Dermis blood vessel endothelial cell (primary cell): ENCODE results near the gene SYT6. TPM values are rescaled to one million over a fixed set of nuclear protein-coding genes. Genes with fewer than 3 reads are reported as not detected.
A peak's percentile ranks its signal among the peaks of the same experiment; 100 is the strongest.

Experiments
- DNase-seq: peaks from one replicate; pipeline ENCODE4 v3.0.0; 2010
- total RNA-seq: library from RNA; depleted of rRNA; stranded (reverse); fragments of >200 nt; gene quantifications from 2 replicates; pipeline ENCODE4 v1.2.3, GENCODE V29; 2014

The SYT6 gene
- total RNA-seq, 1 donor from 2014 or later: not detected

DNA sequence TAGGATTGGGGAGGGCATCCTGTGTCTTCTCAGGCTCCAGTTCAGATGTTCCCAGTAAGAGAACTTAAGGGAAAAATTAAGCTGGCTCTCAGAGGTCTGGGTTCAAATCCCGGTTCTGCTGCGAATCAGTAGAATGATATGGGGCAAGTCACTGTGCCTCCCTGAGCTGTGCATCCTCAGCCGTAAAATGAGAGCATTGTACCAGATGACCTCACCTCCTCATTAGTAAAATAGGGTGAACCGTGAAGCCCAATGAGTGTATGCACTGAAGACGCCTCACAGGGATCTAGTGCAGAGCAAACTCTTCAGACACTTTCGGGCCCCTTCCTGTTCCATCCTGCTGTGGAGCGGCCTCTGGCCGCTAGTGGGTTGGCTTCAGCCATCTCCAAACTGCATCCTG lies 36.0 kb downstream of the SYT6 start:
- DNase-seq: no peak

DNA sequence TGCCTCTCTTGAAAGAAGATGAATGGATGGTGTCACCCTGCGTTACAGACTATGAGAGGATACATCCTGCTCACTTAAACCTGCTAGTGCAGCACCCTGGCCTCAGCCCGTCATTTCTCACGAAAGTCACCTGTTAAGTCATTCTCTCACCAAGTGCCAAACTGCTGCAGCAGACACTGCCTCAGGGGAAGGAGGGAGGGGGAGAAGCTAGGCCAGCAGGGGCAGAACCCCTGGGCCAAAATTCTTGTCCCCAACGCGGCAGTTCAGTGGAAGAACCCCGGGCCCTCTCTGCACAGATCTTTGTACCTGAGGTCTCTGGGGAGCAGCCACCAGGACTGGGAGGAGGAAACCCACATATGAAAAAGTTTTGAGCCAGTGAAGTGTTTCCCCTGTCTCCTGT lies 37.6 kb downstream of the SYT6 start:
- no peak for DNase-seq

DNA sequence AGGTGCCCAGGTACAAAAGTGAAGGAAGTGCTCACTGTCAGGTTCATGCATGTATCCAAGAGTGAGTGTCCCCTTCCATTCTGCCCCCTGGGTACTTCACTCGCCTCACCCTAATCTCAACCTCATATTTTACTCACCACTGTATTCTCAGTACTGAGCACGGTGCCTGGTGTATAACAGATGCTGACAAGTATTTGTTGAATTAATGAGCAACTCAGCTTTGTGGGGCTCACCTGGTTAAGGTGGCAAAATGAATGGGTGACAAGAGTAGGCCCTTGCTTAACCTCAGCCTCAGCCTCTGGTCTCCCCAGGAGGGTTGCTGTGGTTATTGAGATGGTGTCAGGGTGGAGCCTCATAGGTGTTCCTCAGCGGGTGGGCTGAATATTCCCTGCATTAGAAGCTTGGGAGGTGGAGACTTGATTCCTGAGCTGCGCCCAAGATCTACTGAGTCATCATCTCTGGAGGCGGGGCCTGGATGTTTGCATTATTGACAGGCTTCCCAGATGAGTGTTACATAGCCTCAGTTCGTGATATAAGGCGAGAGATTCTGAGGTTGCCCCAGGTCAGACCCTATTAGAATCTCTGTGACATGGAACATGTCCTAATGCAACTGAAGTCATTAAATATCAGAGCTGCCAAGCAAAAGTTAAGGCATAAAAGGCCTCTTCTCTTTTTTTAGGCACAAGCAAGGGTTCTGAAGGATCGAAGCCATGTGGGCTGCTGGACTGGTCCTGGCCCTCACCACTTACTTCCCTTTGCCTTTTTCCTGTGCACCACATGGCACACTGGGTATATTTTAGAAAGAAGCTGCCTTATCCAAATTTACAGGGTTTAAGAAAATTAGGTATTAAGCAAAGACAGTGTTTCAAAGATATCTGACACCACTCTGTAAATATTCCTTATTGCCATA lies 39.2 kb downstream of the SYT6 start:
- peak; percentile 3 for DNase-seq

DNA sequence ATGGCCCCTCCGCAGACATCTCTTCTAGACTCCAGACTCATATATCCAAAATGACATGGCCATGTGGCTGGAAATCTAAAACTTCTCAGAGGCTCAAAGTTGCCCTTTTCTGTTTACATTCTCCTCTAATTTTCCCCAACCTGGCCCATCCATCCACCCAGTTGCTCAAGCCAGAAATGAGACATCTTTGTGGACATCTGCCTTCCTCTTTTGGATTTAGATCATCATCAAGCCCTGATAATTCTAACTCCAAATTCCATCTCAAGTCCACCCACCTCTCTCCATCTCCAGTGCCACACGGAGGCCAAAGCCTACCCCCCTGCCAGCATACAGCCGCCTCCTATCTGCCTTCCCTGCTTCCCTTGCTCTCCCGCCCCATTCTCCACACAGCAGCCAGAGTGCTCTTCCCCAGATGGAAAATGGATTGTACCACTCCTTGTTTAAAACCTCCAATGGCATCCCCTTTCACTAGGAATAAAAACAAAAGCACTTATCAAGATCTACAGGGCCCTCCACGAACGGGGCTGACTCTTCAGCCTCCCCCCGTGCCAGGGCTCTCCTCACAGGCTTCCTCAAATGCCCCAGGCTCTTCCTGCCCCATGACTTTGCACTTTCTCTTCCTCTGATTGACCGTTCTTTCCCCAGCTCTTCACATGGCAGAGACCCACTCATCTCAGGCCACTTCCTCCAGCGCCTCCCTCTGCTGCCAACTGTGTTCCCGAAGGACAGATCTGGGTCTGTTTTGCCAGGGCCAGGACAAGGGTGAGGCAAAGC lies 40.1 kb downstream of the SYT6 start:
- DNase-seq: no peak

DNA sequence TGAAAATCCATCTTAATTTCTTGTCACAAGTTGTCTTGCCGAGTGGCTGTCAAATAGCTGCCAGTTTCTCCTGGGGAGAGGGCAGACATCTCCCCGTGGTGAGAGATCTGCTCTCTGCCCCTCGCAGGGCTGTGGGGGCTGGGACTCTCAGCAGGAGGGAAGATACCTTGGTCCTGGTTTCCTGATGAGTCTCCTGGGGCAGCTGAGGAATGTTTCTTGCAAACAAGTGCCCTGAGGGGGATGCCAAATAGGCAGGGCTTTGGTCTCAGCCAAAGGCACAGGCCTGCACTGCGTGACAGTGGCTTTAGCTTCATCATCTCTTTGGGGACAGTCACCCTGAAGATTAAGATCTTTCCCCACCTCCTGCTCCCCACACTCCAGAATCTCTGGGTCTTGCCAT lies 40.9 kb downstream of the SYT6 start:
- no peak for DNase-seq

DNA sequence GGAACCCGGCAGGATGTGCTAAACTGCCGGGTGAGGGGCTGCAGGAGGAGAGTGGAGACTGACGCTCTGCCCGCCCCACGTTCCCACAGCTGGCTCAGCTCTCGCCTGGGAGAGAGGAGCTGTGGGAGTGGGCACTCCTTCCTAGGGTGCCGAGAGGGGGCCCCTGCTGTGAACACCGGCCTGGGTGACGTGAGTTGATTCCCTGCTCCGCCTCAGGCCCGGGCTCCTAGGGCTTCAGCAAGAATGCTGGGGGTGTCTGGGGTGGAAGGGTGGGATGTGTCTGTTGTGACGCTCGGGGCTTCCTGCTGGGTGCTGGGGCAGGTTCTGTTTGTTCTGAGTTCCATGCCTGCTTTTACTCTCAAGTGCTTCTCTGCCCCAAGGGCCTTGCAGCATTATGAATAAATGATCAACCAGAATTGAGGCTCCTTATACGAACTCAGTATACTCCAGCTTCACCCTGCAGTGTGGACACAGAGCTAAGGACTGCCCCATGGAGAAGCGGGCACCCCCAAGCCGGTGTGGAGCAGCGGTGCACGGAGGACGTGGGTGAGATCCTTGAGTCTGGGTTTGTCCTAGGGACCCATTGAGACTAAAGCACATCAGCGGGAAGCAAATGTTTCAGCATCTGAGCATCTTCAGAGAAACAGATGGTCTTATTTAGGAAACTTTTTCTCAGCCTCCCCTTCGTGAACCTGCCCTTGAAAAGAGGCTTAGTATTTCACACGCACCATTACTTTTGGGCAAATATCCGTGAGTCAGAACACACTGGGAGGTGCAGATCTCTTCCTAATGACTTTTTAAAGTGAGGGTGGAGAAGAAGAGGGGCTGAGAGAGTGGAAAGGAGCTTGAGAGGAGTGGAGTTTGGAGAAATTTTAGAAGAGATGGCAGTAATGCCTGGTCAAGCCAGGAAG lies 41.7 kb downstream of the SYT6 start:
- DNase-seq: no peak

DNA sequence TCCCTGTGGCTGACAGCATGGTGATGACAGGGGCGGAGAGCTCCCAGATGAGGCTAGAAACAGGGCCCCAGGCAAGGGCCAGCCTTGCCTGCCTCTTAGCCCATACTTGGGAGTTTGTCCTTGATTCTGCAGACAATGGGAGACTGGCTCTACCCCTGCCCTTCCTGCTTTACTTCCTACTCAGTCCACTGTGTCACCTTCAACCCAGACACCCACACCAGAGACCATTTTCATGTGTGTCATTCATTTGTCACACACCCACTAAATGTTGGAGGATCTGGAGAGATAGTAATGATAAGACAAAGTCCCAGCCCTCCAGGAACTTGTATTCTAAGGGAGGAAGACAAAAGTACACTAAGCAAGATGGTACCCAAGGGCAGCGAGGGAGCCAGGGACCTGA lies 43.7 kb downstream of the SYT6 start:
- DNase-seq: no peak

DNA sequence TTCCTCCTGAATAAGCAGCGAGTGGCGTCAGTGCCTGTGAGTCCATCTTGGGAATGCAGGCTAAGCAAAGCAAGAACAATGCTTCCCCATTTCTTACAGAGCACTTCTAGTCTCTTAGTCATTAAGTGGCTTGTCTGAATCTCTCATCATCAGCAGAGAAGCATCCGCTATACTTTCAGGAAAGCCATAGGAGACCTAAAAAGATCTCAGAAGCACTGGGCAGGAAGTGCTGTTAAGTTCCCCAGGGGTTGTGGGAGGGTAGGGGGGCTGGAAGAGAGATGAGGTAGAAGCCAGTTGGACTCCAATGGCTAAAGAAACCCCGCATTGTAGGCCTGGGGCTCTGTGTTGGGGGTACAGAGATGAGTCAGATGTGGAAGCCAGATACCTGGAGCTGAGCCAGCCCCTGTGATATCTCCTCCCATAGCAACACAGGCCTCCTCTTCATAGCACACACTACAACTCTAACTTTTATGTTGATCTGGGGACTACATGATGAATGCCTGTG lies 44.9 kb downstream of the SYT6 start:
- DNase-seq: no peak

DNA sequence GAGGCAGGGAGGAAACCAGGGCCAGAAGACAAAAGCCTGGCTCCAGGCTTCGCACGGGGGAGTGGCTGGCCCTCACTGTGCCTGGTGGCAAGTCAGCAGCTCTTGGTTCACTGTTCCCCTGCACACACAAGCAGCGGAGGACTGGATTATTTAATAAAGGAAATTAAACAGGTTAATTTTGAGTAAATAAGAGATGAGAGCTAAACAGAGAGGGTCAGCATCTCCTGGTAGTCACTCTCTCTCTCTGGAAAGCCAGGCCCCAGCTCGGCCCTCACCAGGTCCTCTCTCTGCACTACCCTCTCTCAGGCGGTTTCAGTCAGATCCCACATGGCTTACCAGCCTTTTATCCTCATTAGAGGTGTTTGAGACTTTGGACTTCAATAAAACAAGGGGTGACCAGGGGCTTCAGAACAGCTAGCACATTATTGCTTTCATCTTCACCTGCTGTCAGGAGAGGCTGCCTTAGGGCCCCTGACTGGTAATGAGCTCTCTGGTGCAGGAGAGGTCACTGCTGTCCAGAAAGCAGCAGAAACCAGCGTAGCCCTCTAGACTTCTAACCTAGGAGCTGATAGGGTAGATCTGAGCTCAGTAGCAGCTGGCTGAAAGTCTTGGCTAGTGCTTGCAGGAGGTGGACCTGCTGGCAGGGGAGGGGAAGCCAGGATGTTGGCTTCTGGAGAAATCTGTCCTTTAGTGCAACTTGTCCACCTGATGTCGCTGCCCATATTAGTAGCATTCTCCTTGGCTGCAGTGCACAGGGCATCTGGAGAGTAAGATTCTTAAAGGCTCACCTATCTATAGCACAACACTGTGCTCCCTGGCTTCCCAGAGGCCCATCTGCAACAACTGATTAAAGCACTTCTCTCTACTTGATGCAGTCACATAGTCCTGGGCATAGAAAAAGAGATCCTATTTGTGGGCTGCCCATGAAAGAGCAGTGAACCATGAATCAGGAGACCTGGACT lies 45.9 kb downstream of the SYT6 start:
- no peak for DNase-seq

DNA sequence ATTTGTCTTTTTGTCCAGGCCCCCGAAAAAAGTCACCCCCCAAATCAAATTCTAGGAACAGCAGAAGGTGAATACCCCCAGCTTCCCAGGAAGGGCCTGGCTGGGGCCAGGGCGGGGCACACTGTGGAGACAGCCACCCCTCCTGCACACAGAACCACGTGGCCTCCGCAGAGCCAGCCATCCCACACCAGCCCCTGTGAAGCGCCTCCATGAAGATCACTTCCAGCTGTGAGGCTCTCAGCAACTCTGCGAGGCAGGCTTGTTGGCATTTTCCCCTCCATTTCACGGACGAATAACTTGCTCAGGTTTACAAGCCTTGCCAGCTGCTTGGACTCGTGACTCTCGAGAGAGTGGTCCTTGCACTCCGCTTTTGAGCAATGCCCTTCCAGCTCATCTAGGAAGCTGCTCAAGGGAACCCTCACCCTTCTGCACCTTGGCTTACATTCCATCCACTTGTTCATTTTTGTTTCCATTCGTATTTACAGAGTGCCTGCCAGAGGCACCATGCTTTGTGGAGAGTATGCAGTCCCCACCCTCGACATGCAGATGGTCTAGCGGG lies 48.2 kb downstream of the SYT6 start:
- DNase-seq: no peak

DNA sequence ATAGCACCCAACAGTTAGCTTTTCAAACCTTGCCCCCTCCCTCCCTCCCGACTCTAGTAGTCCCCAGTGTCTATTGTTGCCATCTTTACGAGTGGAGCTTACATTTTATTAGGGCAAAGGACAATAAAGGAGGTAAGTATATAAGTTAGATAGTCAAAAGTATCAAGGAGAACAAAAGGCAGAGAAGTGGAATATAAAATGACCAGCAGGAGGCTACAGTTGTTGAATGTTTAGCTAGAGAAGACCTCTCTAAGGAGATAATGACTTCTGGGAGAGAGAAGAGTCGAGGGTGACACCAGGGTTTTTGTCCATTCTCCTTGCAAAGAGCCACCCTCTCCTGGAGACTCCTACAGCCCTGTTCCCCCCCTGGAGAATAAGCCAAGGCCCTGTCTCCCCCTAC lies 48.7 kb downstream of the SYT6 start:
- no peak for DNase-seq

DNA sequence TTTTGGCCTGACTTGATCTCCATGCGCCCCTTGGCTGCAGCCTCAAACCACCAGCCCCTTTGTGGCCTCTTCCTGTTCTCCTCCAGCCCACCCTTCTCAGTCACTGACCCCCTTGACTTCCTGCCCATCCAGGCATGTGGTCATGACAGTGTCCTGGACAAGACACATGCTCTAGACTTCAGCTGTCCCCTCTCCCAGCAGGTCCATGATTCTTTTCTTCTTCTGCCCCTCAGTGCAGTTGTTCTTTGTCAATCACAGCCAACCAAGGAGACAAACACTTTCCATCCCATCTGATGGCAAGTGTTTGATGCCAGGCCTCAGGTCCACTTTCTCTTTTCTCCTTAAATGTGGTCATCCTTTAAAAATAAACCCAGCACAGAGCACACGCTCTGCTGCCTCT lies 49.7 kb downstream of the SYT6 start:
- DNase-seq: no peak

DNA sequence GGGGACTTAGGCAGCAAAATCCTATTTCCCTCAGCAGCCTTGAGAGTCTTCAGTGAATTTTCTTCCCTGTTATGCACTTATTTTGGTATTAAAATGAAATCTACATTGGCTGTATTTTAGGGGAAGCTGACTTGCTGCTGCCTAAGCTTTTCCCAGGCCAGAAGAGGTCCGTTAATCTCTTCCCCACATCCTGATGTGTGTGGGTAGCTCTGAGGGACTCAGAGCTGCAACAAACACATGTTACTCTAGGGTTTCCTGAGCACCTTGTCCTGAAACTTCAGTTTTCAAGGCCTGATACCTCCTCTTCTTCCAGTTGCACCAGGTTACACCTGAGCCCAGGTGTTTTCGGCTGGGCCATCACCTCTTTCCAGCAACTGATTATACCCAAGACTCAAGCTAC lies 51.5 kb downstream of the SYT6 start:
- no peak for DNase-seq

DNA sequence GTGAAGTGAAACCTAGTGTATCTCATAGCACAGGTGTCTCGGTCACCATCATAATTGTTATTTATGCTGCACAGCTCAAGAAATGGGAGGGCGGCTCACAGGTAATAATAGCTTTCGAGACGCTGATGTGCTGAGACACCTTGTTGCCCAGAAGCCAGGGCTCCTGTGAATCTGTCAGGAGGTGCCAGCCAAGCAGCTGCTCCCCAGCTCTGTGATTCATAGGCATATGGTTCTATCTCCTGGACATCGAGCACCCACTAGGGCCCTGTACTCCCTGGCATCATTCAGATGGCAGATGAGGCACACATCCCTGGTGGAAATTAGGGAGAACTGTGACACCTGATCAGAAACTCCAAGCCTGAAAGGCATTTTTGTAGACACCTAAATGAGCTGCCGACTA lies 53.5 kb downstream of the SYT6 start:
- DNase-seq: no peak

DNA sequence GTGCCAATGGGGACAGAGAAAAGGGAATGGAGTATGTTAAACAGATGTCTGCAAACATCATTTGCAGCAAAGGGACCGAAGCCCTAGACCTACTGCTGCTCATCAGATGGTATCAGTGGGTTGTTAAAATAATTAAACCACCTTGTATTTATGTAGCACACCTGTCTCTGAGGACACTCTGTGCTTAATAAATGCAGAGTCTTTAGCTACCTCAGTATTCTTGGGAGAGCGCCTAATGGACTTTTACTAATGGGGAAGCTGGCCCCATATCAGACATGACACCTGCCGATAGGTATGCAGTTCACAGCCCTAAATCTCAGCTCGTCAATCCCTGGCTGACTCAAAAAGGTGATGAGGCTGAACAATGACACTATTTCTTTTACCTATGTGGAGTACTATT lies 54.4 kb downstream of the SYT6 start:
- DNase-seq: no peak

DNA sequence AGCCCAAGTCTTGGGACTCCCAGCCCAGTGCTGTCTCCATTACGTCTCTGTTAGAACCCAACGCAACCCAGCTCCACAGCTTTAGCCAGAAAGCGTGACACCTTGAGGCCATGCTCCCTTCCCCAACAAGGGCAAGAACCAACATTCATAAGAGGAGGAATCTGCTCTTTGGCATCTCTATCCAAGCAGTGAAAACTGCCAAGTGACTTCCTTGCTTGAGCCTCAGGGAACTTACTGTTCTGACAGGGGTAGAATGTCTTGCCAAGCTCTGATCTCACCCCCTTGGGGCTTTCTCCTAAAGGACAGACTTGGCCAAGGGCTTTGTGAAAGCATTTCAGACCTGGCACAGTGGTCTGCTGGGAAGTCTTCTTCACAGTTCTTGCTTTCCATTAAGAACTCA lies 56.6 kb downstream of the SYT6 start:
- no peak for DNase-seq

DNA sequence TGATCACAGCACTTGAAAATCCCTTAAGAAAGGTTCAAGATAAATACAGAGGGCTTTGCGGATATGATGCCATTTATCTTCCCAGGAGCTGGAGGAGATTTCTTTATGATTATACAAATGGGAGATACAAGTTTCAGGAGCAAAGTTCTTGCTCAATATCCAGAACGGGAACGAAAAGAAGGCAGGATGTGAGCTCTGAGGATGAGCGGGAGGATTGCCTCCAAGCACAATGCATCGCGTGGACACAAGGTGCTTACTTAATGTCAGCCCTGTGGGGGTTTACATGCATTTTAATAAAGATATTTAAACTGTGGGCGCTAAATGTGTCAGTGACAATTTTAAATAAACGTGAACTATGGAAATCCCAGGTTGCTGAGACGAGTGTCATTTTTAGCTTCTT lies 59.0 kb downstream of the SYT6 start:
- DNase-seq: no peak

DNA sequence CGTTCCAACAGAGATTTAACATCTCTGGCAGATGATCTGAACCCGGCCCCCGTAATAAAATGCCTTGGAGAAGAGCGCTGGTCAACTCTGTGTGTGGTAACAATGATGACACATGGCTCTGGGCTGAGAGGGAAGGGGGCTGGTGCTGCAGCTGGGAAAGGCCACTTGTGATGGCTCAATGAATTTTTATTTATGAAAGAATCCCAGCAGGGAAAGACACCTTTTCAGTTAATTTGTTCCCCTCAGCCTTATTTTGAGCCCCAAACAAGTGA lies 59.4 kb downstream of the SYT6 start:
- no peak for DNase-seq

DNA sequence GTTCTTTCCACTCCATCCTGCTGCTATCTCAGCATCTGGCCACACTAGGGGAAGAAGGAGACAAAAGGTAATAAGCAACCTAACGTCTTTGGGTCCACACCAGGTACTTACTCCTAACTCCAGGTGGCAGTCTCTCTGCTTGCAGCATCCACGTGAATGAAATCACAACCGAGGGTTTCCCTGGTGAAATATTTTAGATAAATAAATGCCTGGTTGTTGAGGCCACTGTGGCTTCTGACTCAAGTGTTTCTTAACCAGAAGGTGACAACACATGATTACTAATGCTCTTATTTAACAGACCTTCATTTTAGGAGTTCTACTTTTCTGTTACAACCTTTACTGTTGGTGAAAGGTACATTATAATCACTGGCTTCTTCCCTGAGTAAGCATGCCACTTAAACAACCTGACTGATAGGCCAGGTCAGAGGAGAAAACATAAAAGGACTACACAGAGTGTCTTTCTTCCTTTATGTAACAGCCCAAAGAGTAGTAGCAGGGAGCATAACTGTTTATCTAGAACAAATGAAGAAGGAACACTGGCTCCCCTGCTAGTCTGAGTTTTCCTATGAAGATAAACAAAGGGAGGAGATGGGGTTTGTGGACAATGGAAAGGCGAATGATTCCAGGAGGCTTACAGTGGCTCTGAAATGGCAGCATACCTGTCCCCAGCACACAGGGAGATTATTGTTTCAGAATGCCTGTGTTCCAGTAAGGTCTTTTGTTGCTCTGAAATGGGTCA lies 59.9 kb downstream of the SYT6 start:
- DNase-seq: no peak

DNA sequence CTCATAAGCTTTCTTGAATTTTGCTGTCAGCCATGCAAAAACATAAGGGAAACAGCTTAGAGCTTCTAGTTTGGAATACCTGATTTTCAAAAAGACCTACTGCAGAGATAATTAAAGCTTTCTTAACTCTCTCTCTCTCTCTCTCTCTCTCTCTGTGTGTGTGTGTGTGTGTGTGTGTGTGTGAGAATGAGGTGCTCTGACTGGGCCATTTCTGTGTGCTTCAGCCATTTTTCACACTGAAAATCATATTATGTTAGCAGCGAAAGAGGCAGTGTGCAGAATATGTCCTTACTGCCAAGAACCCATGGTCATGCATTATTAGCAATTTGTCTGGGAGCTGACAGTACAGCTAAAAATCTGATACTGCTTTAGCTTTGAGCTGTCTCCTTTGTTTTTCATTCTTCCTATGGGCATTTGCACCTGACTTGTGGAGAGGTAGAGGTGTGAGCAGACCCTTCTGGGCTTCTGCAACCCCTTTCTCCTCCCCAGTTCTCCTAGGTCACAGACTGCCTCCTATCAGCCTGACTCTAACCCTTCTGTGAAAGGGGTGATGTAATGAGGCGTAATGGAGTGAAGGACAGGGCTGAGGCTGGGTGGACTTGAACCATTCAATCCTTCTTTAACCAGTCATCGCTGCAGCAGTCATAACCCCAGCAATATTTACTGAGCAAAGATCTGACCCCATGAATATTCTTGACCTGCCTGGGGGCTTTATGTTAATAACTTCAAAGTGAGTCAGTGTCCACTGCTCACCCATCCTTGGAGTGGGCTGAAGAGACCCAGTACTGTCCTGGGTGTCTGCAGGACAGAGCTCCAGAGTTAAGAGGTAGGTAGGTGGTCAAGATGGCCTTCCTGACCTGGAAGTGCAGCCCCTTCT lies 61.2 kb downstream of the SYT6 start:
- DNase-seq: no peak
